PFSK-1 (cell line): ENCODE data around the gene CHERP.

Experiments
- POLR2AphosphoS5 ChIP-seq: IDR thresholded peaks from 2 replicates; pipeline ENCODE4 v1.6.1; 2012; ENCODE audit warnings: low read depth, mild to moderate bottlenecking, control low read depth, low read length, moderate library complexity
- SIN3A ChIP-seq: IDR thresholded peaks from 2 replicates; pipeline ENCODE4 v1.6.1; 2012; ENCODE audit warnings: mild to moderate bottlenecking, low read length, moderate library complexity, borderline replicate concordance; ENCODE audit not compliant: insufficient read depth
- TAF1 ChIP-seq: IDR thresholded peaks from 2 replicates; pipeline ENCODE4 v1.6.1; 2012; ENCODE audit warnings: low read length, control low read depth, borderline replicate concordance; ENCODE audit not compliant: insufficient read depth

DNA sequence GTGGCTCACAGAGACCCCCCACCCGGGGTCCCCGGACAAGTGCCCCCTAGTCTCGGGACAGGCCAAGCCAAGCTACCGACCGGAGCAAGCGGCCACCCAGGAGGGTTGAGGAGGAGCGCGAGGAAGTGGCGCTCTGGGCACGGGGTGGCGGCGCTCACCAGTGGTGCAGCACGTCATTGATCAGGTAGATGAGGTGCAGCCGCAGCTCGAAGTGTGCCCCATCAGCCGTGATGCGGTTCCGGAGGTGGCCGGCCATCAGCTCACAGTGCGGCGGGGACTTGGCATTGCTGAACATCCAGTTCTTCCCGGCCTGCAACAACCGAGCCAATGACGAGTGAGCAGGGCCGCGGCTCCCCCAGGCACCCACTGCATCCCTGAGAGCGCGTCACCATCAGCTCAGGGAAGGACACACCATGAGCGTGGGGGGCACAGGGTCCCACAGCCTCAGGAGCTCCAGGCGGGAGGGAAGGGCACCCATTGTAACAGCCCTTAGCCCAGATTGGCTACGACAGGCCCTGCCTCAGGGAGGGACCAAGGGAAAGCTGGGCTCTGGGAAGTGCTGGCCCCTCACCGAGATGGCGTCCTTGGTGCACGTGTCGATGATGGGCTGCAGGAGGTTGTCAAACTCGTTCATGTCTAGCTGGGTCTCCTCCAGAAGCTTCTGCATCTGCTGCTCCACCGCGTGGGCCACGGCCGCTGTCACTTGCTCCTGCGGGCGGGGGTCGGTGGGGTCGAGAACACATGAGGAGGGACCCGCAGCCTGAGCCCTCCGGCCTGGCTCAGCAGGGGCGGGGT is 9.6 kb downstream of the CHERP start:
- TF ChIP-seq POLR2AphosphoS5 (no peak), TAF1 (no peak), SIN3A (no peak)
